Measurements from ENCODE around the gene TMEM182.

TMEM182 gene

GRCh38 chr2:102761763-102762162, at the start of gene TMEM182:
Gene TMEM182, plus strand, starts transcription at chr2:102762031. Its CDS starts 187 bp downstream, at chr2:102762218.
- no peak for DNase-seq (ENCODE audit: low read depth, low spot score)

GRCh38 chr2:102717308-102718018, 44.4 kb upstream of the TMEM182 start:
- no peak for DNase-seq (ENCODE audit: low read depth, low spot score)

- no peak for DNase-seq (ENCODE audit: low read depth, low spot score)
Measured at GRCh38 chr2:102718387-102719316, 43.2 kb upstream of the TMEM182 start.

- no peak for DNase-seq (ENCODE audit: low read depth, low spot score)
Measured at GRCh38 chr2:102724016-102724490, 37.8 kb upstream of the TMEM182 start.

GRCh38 chr2:102724553-102724952, 37.3 kb upstream of the TMEM182 start:
- DNase-seq (ENCODE audit: low read depth, low spot score) = no peak

GRCh38 chr2:102726128-102727087, 35.4 kb upstream of the TMEM182 start:
- no peak for DNase-seq (ENCODE audit: low read depth, low spot score)

- no peak for DNase-seq (ENCODE audit: low read depth, low spot score)
Measured at GRCh38 chr2:102735416-102736109, 26.3 kb upstream of the TMEM182 start.

GRCh38 chr2:102736110-102736409, 25.8 kb upstream of the TMEM182 start:
- no peak for DNase-seq (ENCODE audit: low read depth, low spot score)

GRCh38 chr2:102736410-102737409, 25.1 kb upstream of the TMEM182 start:
- peak; percentile 62 for DNase-seq (ENCODE audit: low read depth, low spot score)

- no peak for DNase-seq (ENCODE audit: low read depth, low spot score)
Measured at GRCh38 chr2:102737431-102737830, 24.4 kb upstream of the TMEM182 start.

- DNase-seq (ENCODE audit: low read depth, low spot score) = no peak
Measured at GRCh38 chr2:102743259-102743658, 18.6 kb upstream of the TMEM182 start.

GRCh38 chr2:102748107-102748506, 13.7 kb upstream of the TMEM182 start:
- no peak for DNase-seq (ENCODE audit: low read depth, low spot score)

- no peak for DNase-seq (ENCODE audit: low read depth, low spot score)
Measured at GRCh38 chr2:102749938-102750337, 11.9 kb upstream of the TMEM182 start.

GRCh38 chr2:102753563-102754159, 8.2 kb upstream of the TMEM182 start:
- peak; percentile 10 for DNase-seq (ENCODE audit: low read depth, low spot score)

GRCh38 chr2:102754456-102755145, 7.2 kb upstream of the TMEM182 start:
- no peak for DNase-seq (ENCODE audit: low read depth, low spot score)

- no peak for DNase-seq (ENCODE audit: low read depth, low spot score)
Measured at GRCh38 chr2:102755284-102755683, 6.5 kb upstream of the TMEM182 start.

- DNase-seq (ENCODE audit: low read depth, low spot score) = no peak
Measured at GRCh38 chr2:102758439-102758838, 3.4 kb upstream of the TMEM182 start.

GRCh38 chr2:102764083-102764482, 2.3 kb downstream of the TMEM182 start:
- DNase-seq (ENCODE audit: low read depth, low spot score) = no peak

- no peak for DNase-seq (ENCODE audit: low read depth, low spot score)
Measured at GRCh38 chr2:102765061-102765460, 3.2 kb downstream of the TMEM182 start.

Data from activated CD4-positive, CD25-positive, alpha-beta regulatory T cell treated with anti-CD3 and anti-CD28 coated beads, Interleukin-2, amount 50 U/mL, for 16 hours (primary cell).